Measurements from ENCODE around the gene GJC2. TPM values are rescaled to one million over a fixed set of nuclear protein-coding genes. Genes with fewer than 3 reads are reported as not detected.

GJC2 gene
- total RNA-seq, 2 donors from 2014 or later = 0.93 to 2.3 TPM

DNA sequence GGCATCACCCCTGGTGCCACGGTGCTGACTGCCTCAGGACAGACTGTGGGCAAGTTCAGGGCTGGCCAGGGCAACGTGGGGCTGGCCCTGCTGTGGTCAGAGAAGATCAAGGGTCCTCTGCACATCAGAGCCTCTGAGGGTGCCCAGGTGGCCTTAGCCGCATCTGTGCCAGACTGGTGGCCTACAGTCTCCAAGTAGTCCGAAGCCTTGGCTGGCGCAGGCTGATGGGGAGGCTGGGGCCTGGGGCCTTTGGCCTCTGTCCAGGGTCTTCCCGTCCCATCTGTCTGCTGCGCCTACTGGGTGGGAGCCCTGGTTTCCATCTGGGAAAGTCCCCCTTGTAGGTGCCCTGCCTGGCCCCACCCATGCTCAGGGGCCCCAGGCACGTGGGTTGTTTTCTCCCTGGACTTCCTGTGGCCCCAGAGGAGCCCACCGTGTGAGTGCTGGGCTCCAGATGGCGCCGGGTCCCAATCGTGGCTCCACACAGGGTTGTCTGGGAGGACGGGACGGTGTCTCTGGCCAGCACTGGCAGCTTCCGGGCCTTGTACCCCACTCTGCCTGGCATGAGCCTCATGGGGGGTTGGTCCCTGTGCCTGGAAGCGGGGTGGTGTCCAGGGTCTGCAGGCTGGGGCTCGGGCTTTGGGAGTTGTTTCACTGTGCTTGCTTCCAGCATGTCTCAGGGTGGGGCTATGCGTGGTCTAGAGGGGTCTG, 25.7 kb downstream of the GJC2 start:
- H3K27ac ChIP-seq = no peak overlapping the region
- H3K27me3 ChIP-seq = no peaks in the 10 kb centered on the region
- peaks cover 0 to 3% of the 10 kb centered on the region in 2 donors for H3K4me1 ChIP-seq
- DNase-seq (ENCODE audit: low spot score) = no peak
- no peaks in the 10 kb centered on the region for H3K9me3 ChIP-seq
- TF ChIP-seq, protein P1, sequence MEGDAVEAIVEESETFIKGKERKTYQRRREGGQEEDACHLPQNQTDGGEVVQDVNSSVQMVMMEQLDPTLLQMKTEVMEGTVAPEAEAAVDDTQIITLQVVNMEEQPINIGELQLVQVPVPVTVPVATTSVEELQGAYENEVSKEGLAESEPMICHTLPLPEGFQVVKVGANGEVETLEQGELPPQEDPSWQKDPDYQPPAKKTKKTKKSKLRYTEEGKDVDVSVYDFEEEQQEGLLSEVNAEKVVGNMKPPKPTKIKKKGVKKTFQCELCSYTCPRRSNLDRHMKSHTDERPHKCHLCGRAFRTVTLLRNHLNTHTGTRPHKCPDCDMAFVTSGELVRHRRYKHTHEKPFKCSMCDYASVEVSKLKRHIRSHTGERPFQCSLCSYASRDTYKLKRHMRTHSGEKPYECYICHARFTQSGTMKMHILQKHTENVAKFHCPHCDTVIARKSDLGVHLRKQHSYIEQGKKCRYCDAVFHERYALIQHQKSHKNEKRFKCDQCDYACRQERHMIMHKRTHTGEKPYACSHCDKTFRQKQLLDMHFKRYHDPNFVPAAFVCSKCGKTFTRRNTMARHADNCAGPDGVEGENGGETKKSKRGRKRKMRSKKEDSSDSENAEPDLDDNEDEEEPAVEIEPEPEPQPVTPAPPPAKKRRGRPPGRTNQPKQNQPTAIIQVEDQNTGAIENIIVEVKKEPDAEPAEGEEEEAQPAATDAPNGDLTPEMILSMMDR (IDR thresholded peaks at IDR 0.05) = no peak
- no peak overlapping the region for H3K4me3 ChIP-seq
- H3K36me3 ChIP-seq = peaks cover 18% of the 10 kb centered on the region

DNA sequence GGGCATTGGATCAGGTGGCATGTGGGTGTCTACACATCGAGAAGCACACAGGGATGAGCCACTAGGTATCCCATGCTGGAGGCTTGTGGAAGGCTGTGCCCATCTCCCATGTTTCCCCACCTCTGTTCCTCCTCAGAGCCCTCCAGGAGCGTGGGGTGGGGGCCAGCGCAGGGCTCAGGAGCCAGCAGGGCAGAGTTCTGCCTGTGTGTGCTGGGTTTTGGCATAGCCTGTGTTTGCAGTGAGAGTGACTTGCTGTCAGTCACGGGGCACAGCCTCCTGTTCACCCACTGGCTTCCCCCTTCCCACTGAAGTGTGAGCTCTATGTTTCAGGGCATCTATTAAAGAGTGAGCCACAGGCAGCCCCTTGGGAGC, 26.3 kb downstream of the GJC2 start:
- peaks cover 18% of the 10 kb centered on the region for H3K36me3 ChIP-seq
- H3K27ac ChIP-seq = no peak overlapping the region
- no peaks in the 10 kb centered on the region for H3K9me3 ChIP-seq
- TF ChIP-seq, protein P1 (IDR thresholded peaks at IDR 0.05) = no peak
- peaks cover 0 to 3% of the 10 kb centered on the region in 2 donors for H3K4me1 ChIP-seq
- no peak for DNase-seq (ENCODE audit: low spot score)
- no peaks in the 10 kb centered on the region for H3K27me3 ChIP-seq
- no peak overlapping the region for H3K4me3 ChIP-seq

DNA sequence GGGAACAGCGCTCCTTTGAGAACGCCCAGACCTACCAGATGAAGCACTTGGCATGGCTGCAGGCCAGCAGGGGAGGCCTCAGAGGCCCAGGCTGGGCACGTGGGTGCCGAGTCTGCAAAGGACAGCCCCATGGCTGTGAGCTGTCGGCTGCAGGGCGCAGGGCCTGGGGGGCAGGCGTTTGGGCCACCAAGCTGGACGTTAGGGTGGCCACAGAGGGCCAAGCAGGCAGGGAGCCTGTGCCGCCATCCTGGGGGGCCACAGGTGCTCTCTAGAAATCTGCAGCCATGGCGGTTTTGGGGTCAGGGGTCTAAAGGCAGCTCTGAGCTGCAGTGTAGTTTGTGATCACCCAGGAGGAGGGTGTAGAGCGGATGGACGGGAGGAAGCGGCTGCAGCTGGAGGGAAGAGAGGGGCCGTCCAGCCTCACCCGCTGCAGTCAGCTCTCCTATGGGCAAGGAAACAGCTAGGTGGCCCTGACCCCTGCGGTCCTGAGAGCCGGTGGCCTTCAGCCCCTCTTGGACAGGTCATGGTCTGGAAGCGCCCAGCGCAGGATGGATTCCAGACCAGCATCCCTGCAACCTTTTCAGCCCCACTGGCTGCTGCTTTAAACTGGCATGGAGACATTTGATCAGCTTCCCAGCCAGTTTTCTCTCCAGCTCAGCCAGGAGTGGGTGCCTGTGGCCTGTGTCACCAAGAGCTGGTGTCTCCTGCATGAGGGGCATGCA, 26.9 kb downstream of the GJC2 start:
- Histone ChIP-seq H3K9me3 (no peaks in the 10 kb centered on the region), H3K27ac (no peak overlapping the region), H3K36me3 (peaks cover 18% of the 10 kb centered on the region), H3K27me3 (no peaks in the 10 kb centered on the region), H3K4me3 (no peak overlapping the region), H3K4me1 (peaks cover 0 to 3% of the 10 kb centered on the region in 2 donors)
- DNase-seq (ENCODE audit: low spot score) = no peak
- TF ChIP-seq, protein P1 (IDR thresholded peaks at IDR 0.05) = no peak

DNA sequence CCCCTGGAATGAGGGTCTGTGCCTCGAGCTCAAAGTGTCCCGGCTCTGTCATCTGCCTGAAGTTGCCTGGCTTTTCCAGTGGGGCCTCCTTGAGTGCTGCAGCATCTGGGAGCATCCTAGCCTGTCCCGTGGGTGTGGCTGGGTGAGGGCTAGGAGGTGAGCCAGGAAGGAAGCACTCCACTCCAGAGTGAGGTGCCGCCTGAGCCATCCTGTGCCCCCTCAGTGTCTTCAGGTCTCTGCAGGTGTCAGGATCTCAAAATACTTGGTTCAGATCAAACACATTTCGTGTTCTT, 27.4 kb downstream of the GJC2 start:
- DNase-seq (ENCODE audit: low spot score) = no peak
- TF ChIP-seq, protein P1 (IDR thresholded peaks at IDR 0.05) = no peak

DNA sequence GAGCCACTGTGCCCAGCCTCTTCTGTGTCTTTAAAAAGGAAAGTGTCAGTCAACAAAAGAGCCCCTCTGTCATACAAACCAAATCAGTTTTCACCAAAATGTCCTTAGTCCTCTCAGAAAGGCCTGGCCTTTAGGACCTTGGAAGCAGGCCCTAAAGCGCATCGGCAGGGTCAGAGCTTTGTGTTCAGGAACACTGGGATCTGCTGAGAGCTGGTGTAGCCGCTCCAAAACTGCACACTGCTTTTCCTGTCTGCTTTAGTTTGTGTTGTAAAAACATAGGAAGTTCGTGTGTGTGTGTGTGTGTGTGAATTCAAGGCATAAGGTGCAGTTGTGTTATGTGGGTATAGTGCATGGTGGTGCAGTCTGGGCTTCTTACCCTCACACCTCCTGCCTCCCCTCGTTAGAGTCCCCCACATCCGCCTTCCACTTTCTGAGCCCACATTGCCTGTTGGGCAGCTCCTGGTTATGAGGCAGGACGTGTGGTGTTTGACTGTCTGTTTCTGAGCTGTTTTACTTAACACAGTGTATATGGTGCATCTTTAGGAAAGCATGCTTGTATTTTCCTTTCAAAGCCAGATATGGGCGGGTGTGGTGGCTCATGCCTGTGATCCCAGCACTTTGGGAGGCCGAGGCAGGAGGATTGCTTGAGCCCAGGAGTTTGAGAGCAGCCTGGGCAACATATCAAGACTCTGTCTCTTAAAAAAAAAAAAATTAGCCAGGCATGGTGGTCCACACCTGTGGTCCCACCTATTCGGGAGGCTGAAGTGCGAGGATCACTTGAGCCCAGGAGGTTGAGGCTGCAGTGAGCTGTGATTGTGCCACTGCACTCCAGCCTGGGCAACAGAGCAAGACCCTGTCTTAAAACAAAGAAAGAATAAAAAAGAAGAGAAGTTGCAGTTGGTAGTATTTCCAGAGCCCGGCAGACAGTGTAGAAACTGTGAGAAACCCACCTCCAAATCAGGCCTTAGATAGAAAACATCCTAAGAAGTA, 28.3 kb downstream of the GJC2 start:
- DNase-seq (ENCODE audit: low spot score) = no peak
- TF ChIP-seq, protein P1 (IDR thresholded peaks at IDR 0.05) = no peak
- H3K4me1 ChIP-seq = peaks cover 0 to 3% of the 10 kb centered on the region in 2 donors
- H3K4me3 ChIP-seq = no peak overlapping the region
- H3K27ac ChIP-seq = no peak overlapping the region
- H3K9me3 ChIP-seq = no peaks in the 10 kb centered on the region
- no peaks in the 10 kb centered on the region for H3K27me3 ChIP-seq
- H3K36me3 ChIP-seq = peaks cover 18% of the 10 kb centered on the region

More for the DNA sequence above, 27.4 kb downstream of the GJC2 start:
- no peak overlapping the region for H3K4me3 ChIP-seq
- no peak overlapping the region for H3K27ac ChIP-seq
- no peaks in the 10 kb centered on the region for H3K9me3 ChIP-seq
- H3K36me3 ChIP-seq = peaks cover 18% of the 10 kb centered on the region
- no peaks in the 10 kb centered on the region for H3K27me3 ChIP-seq
- peaks cover 0 to 3% of the 10 kb centered on the region in 2 donors for H3K4me1 ChIP-seq
